ENCODE results near the gene RASGRF2. TPM values are rescaled to one million over a fixed set of nuclear protein-coding genes. Genes with fewer than 3 reads are reported as not detected.

The RASGRF2 gene, protein sequence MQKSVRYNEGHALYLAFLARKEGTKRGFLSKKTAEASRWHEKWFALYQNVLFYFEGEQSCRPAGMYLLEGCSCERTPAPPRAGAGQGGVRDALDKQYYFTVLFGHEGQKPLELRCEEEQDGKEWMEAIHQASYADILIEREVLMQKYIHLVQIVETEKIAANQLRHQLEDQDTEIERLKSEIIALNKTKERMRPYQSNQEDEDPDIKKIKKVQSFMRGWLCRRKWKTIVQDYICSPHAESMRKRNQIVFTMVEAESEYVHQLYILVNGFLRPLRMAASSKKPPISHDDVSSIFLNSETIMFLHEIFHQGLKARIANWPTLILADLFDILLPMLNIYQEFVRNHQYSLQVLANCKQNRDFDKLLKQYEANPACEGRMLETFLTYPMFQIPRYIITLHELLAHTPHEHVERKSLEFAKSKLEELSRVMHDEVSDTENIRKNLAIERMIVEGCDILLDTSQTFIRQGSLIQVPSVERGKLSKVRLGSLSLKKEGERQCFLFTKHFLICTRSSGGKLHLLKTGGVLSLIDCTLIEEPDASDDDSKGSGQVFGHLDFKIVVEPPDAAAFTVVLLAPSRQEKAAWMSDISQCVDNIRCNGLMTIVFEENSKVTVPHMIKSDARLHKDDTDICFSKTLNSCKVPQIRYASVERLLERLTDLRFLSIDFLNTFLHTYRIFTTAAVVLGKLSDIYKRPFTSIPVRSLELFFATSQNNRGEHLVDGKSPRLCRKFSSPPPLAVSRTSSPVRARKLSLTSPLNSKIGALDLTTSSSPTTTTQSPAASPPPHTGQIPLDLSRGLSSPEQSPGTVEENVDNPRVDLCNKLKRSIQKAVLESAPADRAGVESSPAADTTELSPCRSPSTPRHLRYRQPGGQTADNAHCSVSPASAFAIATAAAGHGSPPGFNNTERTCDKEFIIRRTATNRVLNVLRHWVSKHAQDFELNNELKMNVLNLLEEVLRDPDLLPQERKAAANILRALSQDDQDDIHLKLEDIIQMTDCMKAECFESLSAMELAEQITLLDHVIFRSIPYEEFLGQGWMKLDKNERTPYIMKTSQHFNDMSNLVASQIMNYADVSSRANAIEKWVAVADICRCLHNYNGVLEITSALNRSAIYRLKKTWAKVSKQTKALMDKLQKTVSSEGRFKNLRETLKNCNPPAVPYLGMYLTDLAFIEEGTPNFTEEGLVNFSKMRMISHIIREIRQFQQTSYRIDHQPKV (N-terminal part only)
- total RNA-seq, result 1 to 10 TPM; 1.8 to 4.1 (median 2.5) TPM

- H3K4me3 ChIP-seq, result peak within 1 kb of the TSS; percentile 54
- peaks cover 60% of the 10 kb centered on the region for H3K27me3 ChIP-seq
- no peak for TF ChIP-seq POLR2A (IDR thresholded peaks at IDR 0.05)
- no peak for TF ChIP-seq POLR2AphosphoS5 (IDR thresholded peaks at IDR 0.05)
- TF ChIP-seq, protein P1, sequence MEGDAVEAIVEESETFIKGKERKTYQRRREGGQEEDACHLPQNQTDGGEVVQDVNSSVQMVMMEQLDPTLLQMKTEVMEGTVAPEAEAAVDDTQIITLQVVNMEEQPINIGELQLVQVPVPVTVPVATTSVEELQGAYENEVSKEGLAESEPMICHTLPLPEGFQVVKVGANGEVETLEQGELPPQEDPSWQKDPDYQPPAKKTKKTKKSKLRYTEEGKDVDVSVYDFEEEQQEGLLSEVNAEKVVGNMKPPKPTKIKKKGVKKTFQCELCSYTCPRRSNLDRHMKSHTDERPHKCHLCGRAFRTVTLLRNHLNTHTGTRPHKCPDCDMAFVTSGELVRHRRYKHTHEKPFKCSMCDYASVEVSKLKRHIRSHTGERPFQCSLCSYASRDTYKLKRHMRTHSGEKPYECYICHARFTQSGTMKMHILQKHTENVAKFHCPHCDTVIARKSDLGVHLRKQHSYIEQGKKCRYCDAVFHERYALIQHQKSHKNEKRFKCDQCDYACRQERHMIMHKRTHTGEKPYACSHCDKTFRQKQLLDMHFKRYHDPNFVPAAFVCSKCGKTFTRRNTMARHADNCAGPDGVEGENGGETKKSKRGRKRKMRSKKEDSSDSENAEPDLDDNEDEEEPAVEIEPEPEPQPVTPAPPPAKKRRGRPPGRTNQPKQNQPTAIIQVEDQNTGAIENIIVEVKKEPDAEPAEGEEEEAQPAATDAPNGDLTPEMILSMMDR (IDR thresholded peaks at IDR 0.05), result no peak
- TF ChIP-seq EP300 (IDR thresholded peaks at IDR 0.05), result no peak
- peak within 1 kb of the TSS; percentile 44 for H3K27ac ChIP-seq
- WGBS, result 36% methylated on average over 24 of the region's 66 CpGs
- H3K9me3 ChIP-seq, result no peaks in the 10 kb centered on the region
- no peak for DNase-seq (ENCODE audit: low spot score in 2 of 2)
- peaks cover 15% of the 10 kb centered on the region for H3K4me1 ChIP-seq
- no peaks in the 10 kb centered on the region for H3K36me3 ChIP-seq
Observed at GRCh38 chr5:80959768-80960442, at the start of gene RASGRF2. RASGRF2 (plus strand) TSS chr5:80960363; CDS start chr5:80960739, 376 bp downstream.

GRCh38 chr5:80912479-80912878, 47.7 kb upstream of the RASGRF2 start:
- no peaks in the 10 kb centered on the region for H3K9me3 ChIP-seq
- no peak for DNase-seq (ENCODE audit: low spot score in 2 of 2)
- H3K27ac ChIP-seq, result no peak overlapping the region

DNA sequence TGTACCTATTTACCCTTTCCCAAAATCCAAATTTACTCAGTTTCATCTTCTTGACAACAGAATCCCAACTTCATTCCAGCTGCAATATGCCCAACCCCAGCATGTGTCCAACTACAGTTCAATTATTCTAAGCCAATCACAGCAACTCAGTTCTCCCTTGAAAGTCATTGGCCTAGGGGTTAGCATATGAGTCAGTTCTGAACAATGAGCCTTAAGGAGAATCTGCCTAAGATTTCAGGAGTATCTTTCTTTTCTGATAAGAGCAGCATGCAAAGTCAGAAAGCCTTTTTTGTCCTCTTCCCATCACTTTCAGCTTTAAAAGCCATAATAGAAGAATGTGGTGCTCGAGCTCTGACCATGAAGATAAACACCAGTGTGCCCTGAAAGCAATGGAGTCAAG, 44.4 kb upstream of the RASGRF2 start:
- TF ChIP-seq, protein P1 (IDR thresholded peaks at IDR 0.05), result no peak
- no peak for TF ChIP-seq POLR2A (IDR thresholded peaks at IDR 0.05)
- TF ChIP-seq EP300 (IDR thresholded peaks at IDR 0.05), result no peak
- TF ChIP-seq POLR2AphosphoS5 (IDR thresholded peaks at IDR 0.05), result no peak
- Histone ChIP-seq H3K4me1 (no peaks in the 10 kb centered on the region), H3K36me3 (no peaks in the 10 kb centered on the region), H3K27ac (no peak overlapping the region), H3K27me3 (no peaks in the 10 kb centered on the region), H3K4me3 (no peak overlapping the region), H3K9me3 (no peaks in the 10 kb centered on the region)
- DNase-seq (ENCODE audit: low spot score in 2 of 2), result no peak
- WGBS, result 88% methylated on average over 1 of the region's 1 CpG

More at GRCh38 chr5:80912479-80912878, 47.7 kb upstream of the RASGRF2 start:
- no peak overlapping the region for H3K4me3 ChIP-seq
- TF ChIP-seq, protein P1 (IDR thresholded peaks at IDR 0.05), result no peak
- TF ChIP-seq POLR2A (IDR thresholded peaks at IDR 0.05) (no peak), EP300 (IDR thresholded peaks at IDR 0.05) (no peak), POLR2AphosphoS5 (IDR thresholded peaks at IDR 0.05) (no peak)
- no peaks in the 10 kb centered on the region for H3K36me3 ChIP-seq
- H3K4me1 ChIP-seq, result no peaks in the 10 kb centered on the region
- WGBS, result 85% methylated on average over 3 of the region's 3 CpGs
- no peaks in the 10 kb centered on the region for H3K27me3 ChIP-seq

- WGBS, result 64% methylated on average over 4 of the region's 4 CpGs
- DNase-seq (ENCODE audit: low spot score in 2 of 2), result no peak
- no peak overlapping the region for H3K27ac ChIP-seq
- no peaks in the 10 kb centered on the region for H3K4me1 ChIP-seq
- H3K27me3 ChIP-seq, result no peaks in the 10 kb centered on the region
- H3K9me3 ChIP-seq, result no peaks in the 10 kb centered on the region
- H3K36me3 ChIP-seq, result no peaks in the 10 kb centered on the region
- no peak for TF ChIP-seq EP300 (IDR thresholded peaks at IDR 0.05)
- TF ChIP-seq, protein P1 (IDR thresholded peaks at IDR 0.05), result no peak
- no peak for TF ChIP-seq POLR2AphosphoS5 (IDR thresholded peaks at IDR 0.05)
- no peak for TF ChIP-seq POLR2A (IDR thresholded peaks at IDR 0.05)
- H3K4me3 ChIP-seq, result no peak overlapping the region
Observed at GRCh38 chr5:80916676-80917075, 43.5 kb upstream of the RASGRF2 start.

Measured in suprapubic skin (tissue), 4 donors.